Gastroesophageal sphincter (tissue), 3 donors: ENCODE data around the gene NUP205.

Experiments used
- CTCF ChIP-seq, 4 experiments: fragments of 200-600 bp in 2 of 4; fragments of 450-650 bp in 2 of 4; sonication (generic) in 1 of 4; IDR thresholded peaks; one replicate each; pipeline ENCODE4 v1.5.1; 2017 to 2019; ENCODE audit warnings: antibody characterized with exemption in 4 of 4, mild to moderate bottlenecking in 2 of 4, moderate library complexity in 2 of 4
- POLR2A ChIP-seq, 2 donors: fragments of 450-650 bp; IDR thresholded peaks; one replicate each; pipeline ENCODE4 v1.6.1; 2017; ENCODE audit warnings: antibody characterized with exemption in 2 of 2, mild to moderate bottlenecking in 2 of 2, moderate library complexity in 1 of 2
- POLR2AphosphoS5 ChIP-seq: sonication (generic); formaldehyde crosslinking; IDR thresholded peaks from one replicate; pipeline ENCODE4 v1.6.1; 2017; ENCODE audit warnings: antibody characterized with exemption

- TF ChIP-seq POLR2A (IDR thresholded peaks at IDR 0.05) (no peak), CTCF (IDR thresholded peaks at IDR 0.05) (no peak), POLR2AphosphoS5 (peak; percentile 84)
Observed at GRCh38 chr7:135678612-135679575, 121.2 kb downstream of the NUP205 start.
